Heart left ventricle (tissue), 16 donors: ENCODE measurements around the gene HELB. TPM values are rescaled to one million over a fixed set of nuclear protein-coding genes. Genes with fewer than 3 reads are reported as not detected.

ENCODE experiments used
- ATAC-seq, 4 donors: fragments of 200-7000 bp; cut with Tn5 transposase; one replicate each; pipeline ENCODE4 v1.9.1; 2020 to 2022; ENCODE audit warnings: moderate library complexity in 4 of 4, mild to moderate bottlenecking in 3 of 4, moderate number of reproducible peaks in 1 of 4
- DNase-seq, 5 donors: peaks; one replicate each; pipeline ENCODE4 v3.0.0-alpha.2; 2020
- H3K27ac ChIP-seq, 12 donors: fragments of 200-600 bp; sonication (generic) in 4 of 12; one replicate each; pipeline versions ENCODE4 v1.5.0 to v1.8.0; 2016 to 2022; ENCODE audit warnings: mild to moderate bottlenecking in 2 of 12
- H3K27me3 ChIP-seq, 9 donors: fragments of 200-600 bp; sonication (generic) in 2 of 9; one replicate each; pipeline versions ENCODE4 v1.5.1 to v1.8.0; 2016 to 2022; ENCODE audit warnings: mild to moderate bottlenecking in 3 of 9
- H3K36me3 ChIP-seq, 9 donors: fragments of 200-600 bp; sonication (generic) in 2 of 9; one replicate each; pipeline versions ENCODE4 v1.5.0 to v1.8.0; 2018 to 2022; ENCODE audit warnings: mild to moderate bottlenecking in 2 of 9
- H3K4me1 ChIP-seq, 12 donors: fragments of 200-600 bp; sonication (generic) in 4 of 12; one replicate each; pipeline versions ENCODE4 v1.5.0 to v1.8.0; 2016 to 2022; ENCODE audit warnings: mild to moderate bottlenecking in 3 of 12
- H3K4me3 ChIP-seq, 12 donors: fragments of 200-600 bp; sonication (generic) in 4 of 12; one replicate each; pipeline versions ENCODE4 v1.5.0 to v1.8.0; 2017 to 2022; ENCODE audit warnings: mild to moderate bottlenecking in 9 of 12, moderate library complexity in 4 of 12
- H3K9me3 ChIP-seq, 12 donors: fragments of 200-600 bp; sonication (generic) in 4 of 12; one replicate each; pipeline versions ENCODE4 v1.5.0 to v1.8.0; 2016 to 2022; ENCODE audit warnings: mild to moderate bottlenecking in 1 of 12
- POLR2A ChIP-seq, 2 donors: fragments of 450-650 bp; IDR thresholded peaks; one replicate each; pipeline ENCODE4 v1.6.1; 2017; ENCODE audit warnings: antibody characterized with exemption in 2 of 2, mild to moderate bottlenecking in 2 of 2, moderate library complexity in 2 of 2
- WGBS, 4 donors: extraction: QIAGEN DNeasy Blood & Tissue Kit in 2 of 4; methylation state at CpG; one replicate each; pipeline versions ENCODE4 v1.1.5 to v1.1.7; 2013 to 2018; 5-methylcytosine and 5-hydroxymethylcytosine counted together
- intact Hi-C, 10 donors: fragments of 100-400 bp; cut with DNase I; formaldehyde crosslinking; loops; one replicate each; pipeline versions ENCODE4 v1.11.1 to v1.14.2; 2022
- polyA plus RNA-seq, 2 donors: library from polyadenylated mRNA; stranded (reverse); fragments of 200-250 nt; gene quantifications; one replicate each; pipeline ENCODE4 v1.2.3, GENCODE V29; 2013
- total RNA-seq, 9 donors: library from RNA; depleted of rRNA in 2 of 9; stranded (reverse); fragments of >200 nt in 2 of 9; fragmentation: NEBNext Ultra II Directional in 3 of 9; extraction: Animal tissue kit (Norgen Biotek cat#: 25700) in 3 of 9; gene quantifications; one replicate each; pipeline versions ENCODE4 v1.1.0 to v1.2.4, GENCODE V29; 2016 to 2023
- TF ChIP-seq, protein P1 (sequence below), 12 donors: fragments of 200-600 bp; sonication (generic) in 4 of 12; IDR thresholded peaks; one replicate each; pipeline versions ENCODE4 v1.5.0 to v1.8.0; 2018 to 2022; ENCODE audit warnings: antibody characterized with exemption in 12 of 12, mild to moderate bottlenecking in 5 of 12
- donor health status: ischemic (EF 13 %, LVEDD 7.1; RV severe dilation, severe dysfunction).
- donor health status: healthy with polysubstance abuse.
- donor health status: DM: no; HTN: yes; CAD: no.
- donor health status: DM: no; HTN: no; CAD: no.
- donor health status: ischemic (EF 25% LVEDD 6.9; RV normal size, moderate dysfunction).
- donor health status: ischemic (EF 25% LVEDD 5.7; RV mildly dilated, moderate dysfunction).
- donor health status: healthy.
- donor health status: DM: yes; HTN: yes; CAD: no.
- donor health status: ischemic (EF 35%, LVEDD 5.7; RV mildly dilated, moderate dysfunction).
- donor health status: nonischemic (EF 11% LVEDD 7.7; RV severe dilation, severe dysfunction).
- donor health status: DM: yes; HTN: yes; CAD: no.
- donor health status: PGD.
- donor health status: ischemic (EF 29% LVEDD 5.4; RV normal size, mild dysfunction).
- donor health status: nonischemic (EF 23%, LVEDD 6.1; RV moderate dilation, normal function).

Gene HELB
- total and polyA plus RNA-seq, 11 donors = 0.32 to 4.3 (median 0.82) TPM

- peak overlapping the region in 2 of 12 donors; percentile 13 to 93 for H3K27ac ChIP-seq
- WGBS, 4 donors = 65 to 75% (median 69%) methylated on average over 6 of the region's 6 CpGs
Observed at GRCh38 chr12:66304296-66304900, 2.1 kb downstream of the HELB start.

GRCh38 chr12:66309606-66310005, 7.3 kb downstream of the HELB start:
- no peak overlapping the region for H3K27ac ChIP-seq
- DNase-seq (no peak), ATAC-seq (no peak)
- WGBS, 4 donors = 85 to 97% (median 96%) methylated on average over 1 of the region's 1 CpG
- no peaks in the 10 kb centered on the region for H3K27me3 ChIP-seq
- no peaks in the 10 kb centered on the region for H3K9me3 ChIP-seq
- intact Hi-C loops = loop anchor here in 4 of 10 donors (10.0 kb wide), 2 partner anchors 145 to 165 kb away; partner anchors contain the start of gene TMBIM4 (in 2 of the 4)
- TF ChIP-seq, protein P1, sequence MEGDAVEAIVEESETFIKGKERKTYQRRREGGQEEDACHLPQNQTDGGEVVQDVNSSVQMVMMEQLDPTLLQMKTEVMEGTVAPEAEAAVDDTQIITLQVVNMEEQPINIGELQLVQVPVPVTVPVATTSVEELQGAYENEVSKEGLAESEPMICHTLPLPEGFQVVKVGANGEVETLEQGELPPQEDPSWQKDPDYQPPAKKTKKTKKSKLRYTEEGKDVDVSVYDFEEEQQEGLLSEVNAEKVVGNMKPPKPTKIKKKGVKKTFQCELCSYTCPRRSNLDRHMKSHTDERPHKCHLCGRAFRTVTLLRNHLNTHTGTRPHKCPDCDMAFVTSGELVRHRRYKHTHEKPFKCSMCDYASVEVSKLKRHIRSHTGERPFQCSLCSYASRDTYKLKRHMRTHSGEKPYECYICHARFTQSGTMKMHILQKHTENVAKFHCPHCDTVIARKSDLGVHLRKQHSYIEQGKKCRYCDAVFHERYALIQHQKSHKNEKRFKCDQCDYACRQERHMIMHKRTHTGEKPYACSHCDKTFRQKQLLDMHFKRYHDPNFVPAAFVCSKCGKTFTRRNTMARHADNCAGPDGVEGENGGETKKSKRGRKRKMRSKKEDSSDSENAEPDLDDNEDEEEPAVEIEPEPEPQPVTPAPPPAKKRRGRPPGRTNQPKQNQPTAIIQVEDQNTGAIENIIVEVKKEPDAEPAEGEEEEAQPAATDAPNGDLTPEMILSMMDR (IDR thresholded peaks at IDR 0.05) = no peak
- TF ChIP-seq POLR2A (IDR thresholded peaks at IDR 0.05) = no peak
- no peak overlapping the region for H3K4me3 ChIP-seq
- H3K4me1 ChIP-seq = peaks cover 0 to 17% (median 0%) of the 10 kb centered on the region in 12 donors
- H3K36me3 ChIP-seq = peaks cover 0 to 43% (median 18%) of the 10 kb centered on the region in 9 donors

More at GRCh38 chr12:66304296-66304900, 2.1 kb downstream of the HELB start:
- DNase-seq = no peak
- no peaks in the 10 kb centered on the region for H3K27me3 ChIP-seq
- intact Hi-C loops = loop anchor here in 5 of 10 donors (5.0 to 10.0 kb wide), 4 partner anchors 137 to 172 kb away; partner anchors contain the start of genes TMBIM4 (in 3 of the 5) and LLPH (in 1 of the 5)
- peak overlapping the region in 2 of 12 donors; percentile 7 to 77 for H3K4me3 ChIP-seq
- H3K36me3 ChIP-seq = peaks cover 0 to 28% (median 4%) of the 10 kb centered on the region in 9 donors
- no peaks in the 10 kb centered on the region for H3K9me3 ChIP-seq
- H3K4me1 ChIP-seq = peaks cover 0 to 26% (median 10%) of the 10 kb centered on the region in 12 donors
- no peak for TF ChIP-seq POLR2A (IDR thresholded peaks at IDR 0.05)
- TF ChIP-seq, protein P1 (IDR thresholded peaks at IDR 0.05) = no peak
- ATAC-seq = no peak

- peaks cover 0 to 16% (median 0%) of the 10 kb centered on the region in 12 donors for H3K4me1 ChIP-seq
- 68 to 87% (median 78%) methylated on average over 1 of the region's 1 CpG for WGBS, 4 donors
- ATAC-seq (no peak), DNase-seq (no peak)
- no peaks in the 10 kb centered on the region for H3K9me3 ChIP-seq
- H3K4me3 ChIP-seq = no peak overlapping the region
- no peak overlapping the region for H3K27ac ChIP-seq
- no peaks in the 10 kb centered on the region for H3K27me3 ChIP-seq
- TF ChIP-seq, protein P1 (IDR thresholded peaks at IDR 0.05) = no peak
- no peak for TF ChIP-seq POLR2A (IDR thresholded peaks at IDR 0.05)
- intact Hi-C loops = no loop called here
- H3K36me3 ChIP-seq = peaks cover 0 to 41% (median 19%) of the 10 kb centered on the region in 9 donors
Observed at GRCh38 chr12:66312189-66312588, 9.9 kb downstream of the HELB start.

GRCh38 chr12:66314278-66314677, 12.0 kb downstream of the HELB start:
- intact Hi-C loops = no loop called here
- Histone ChIP-seq H3K36me3 (peaks cover 0 to 43% (median 17%) of the 10 kb centered on the region in 9 donors), H3K9me3 (no peaks in the 10 kb centered on the region), H3K27ac (no peak overlapping the region), H3K27me3 (no peaks in the 10 kb centered on the region), H3K4me3 (no peak overlapping the region), H3K4me1 (peaks cover 0 to 16% (median 0%) of the 10 kb centered on the region in 12 donors)
- ATAC-seq (no peak), DNase-seq (no peak)
- no peak for TF ChIP-seq POLR2A (IDR thresholded peaks at IDR 0.05)
- TF ChIP-seq, protein P1 (IDR thresholded peaks at IDR 0.05) = no peak
